T1000 (cell line): ENCODE results near the gene CEP126.

Experiments
- DNase-seq: peaks from one replicate; lab custom pipeline; 2025; ENCODE audit warnings: mixed read lengths; lab: John Stamatoyannopoulos, UW

Gene CEP126, protein sequence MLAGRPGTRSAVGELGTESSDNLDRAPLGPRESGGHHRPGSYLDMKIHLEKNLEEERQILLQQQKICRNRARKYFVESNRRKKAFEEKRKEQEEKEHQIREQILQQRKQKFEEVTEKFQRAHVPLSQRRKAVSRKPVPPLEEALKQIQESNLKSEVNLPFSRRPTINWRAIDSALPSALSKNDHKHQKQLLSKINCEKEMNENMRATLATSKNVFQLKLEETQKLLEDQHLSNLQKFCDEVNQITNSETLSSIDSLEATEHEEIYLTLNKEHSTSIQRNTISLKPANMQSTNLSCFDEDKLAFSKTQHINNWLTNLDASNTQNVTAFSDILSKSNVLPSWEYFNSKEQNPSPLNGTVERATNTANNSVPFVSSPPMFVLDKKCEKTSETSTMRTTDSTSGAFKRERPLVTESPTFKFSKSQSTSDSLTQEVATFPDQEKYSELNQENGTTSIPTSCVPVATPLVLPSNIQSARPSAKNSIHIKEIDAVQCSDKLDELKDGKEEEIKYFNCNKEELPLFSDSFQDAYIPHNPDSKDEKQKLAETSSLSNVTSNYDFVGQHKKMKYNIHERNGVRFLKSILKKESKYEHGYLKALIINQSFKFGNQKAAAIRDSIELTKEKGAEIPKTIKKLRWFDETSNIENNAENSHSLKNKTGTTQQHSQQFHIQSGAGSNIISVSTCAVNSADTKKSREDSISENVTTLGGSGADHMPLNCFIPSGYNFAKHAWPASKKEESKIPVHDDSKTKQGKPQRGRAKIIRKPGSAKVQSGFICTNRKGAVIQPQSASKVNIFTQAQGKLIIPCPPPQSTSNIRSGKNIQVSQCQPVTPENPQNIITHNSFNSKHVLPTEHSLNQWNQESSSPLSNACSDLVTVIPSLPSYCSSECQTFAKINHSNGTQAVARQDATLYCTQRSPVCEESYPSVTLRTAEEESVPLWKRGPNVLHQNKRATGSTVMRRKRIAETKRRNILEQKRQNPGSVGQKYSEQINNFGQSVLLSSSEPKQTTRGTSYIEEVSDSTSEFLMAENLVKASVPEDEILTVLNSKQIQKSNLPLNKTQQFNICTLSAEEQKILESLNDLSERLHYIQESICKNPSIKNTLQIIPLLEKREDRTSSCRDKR

DNA sequence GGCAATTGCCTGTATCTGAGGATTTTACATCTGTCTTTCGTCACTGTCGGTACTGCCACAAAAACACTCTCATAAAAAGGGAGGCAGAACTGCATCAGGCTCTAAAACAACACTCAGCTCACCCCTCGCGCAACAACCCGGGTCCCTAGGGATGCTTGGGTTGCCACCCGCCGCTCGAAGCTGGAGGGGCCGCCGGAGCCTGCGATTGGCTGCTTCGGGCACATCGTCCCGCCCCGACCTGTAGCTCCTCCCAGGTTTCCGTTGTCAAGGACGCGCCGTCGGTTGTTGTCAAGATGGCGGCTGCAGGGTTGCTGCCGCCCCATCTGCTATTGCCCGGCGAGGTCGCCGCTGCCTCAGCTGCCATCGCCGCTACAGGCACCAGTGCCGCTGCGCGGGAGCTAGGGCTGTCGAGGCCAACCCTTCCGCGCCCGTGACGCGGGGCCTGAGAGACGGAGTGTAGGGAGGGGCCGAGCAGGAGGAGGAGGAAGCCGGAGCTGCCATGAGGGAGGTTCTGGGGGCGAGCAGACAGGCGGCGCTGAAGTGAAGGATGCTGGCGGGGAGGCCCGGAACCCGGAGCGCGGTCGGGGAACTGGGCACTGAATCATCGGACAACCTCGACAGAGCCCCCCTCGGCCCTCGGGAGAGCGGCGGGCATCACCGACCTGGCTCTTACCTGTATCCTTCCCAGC lies at the start of gene CEP126:
Gene CEP126 (plus strand): TSS at position 273 of the 689 bp plus-strand sequence. CDS start 275 bp downstream, at position 548.
- DNase-seq: peak; percentile 84

DNA sequence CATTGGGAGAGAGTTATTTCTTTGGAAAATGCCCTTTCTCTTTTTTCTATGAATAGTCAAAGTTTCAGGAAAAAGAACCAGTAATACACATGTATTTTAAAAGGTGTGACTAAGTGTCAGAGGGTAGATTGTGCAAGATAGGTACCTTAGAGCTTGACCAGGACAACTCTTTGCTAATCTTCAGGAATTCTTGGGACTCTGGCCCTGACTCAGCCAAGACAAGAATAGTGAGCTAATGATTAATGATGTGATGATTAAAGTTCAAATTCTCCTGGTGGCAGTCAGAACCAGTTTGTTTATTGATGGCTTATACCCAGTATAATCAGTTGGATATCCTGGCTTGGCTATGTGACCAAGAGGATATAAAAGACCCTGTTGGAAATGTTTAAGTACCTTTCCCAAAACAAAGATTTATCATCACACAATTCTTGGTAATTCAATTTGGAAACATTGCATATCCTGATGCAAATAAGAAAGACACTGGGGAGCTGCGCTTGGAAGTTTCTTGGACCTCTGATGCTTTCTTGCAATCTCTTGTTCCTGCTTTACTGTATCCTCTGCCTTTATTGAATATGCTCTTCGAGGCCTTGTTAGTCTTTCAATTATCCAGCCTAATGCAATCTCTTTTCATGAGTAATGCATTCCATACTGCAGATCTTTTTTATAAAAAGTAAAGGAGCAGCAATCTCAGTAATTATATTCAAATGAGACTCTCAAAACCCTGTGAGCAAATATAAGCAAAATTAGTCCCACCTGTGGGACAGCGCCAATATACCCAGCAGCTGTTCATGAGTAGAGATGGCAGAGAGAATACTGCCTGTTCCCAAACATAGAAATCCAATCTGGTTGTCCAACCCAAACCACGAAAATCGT lies 48.0 kb upstream of the CEP126 start:
- no peak for DNase-seq

DNA sequence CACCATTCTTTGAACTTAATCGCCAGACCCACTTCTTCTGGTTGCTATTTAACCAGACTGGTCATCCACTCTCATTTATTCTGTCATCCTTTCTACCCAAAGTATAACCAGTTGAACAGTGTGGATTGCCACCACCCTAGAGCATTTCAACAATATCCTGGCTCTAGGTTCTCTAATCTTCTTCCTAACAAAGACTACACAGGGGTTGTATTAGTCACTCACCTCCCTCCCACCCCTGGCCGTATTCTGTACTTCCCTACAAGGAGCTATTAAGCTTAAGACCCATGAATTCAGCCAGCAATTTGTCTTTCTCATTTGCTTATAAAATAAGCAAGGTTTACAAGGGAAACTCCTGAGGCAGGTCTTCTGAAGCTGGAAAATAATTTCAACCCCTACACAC lies 46.9 kb upstream of the CEP126 start:
- no peak for DNase-seq

DNA sequence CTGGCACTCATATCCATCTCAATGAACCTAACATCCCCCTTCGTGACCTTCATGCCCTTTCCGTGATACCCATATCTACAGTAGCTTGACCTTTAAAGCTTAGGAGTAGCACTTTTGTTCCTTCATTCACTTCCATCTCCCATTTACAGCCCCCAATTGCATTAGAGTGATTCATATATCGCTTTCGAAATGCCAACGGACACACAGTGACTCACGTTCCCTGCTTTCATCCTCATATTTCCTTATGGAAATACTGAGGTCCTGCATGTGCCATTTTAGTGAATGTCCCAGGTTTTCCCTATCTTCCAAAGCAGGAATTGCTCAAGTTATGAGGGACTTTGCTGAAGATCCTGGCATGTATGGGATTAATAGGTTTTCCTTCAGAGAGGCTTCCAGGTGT lies 44.3 kb upstream of the CEP126 start:
- no peak for DNase-seq

DNA sequence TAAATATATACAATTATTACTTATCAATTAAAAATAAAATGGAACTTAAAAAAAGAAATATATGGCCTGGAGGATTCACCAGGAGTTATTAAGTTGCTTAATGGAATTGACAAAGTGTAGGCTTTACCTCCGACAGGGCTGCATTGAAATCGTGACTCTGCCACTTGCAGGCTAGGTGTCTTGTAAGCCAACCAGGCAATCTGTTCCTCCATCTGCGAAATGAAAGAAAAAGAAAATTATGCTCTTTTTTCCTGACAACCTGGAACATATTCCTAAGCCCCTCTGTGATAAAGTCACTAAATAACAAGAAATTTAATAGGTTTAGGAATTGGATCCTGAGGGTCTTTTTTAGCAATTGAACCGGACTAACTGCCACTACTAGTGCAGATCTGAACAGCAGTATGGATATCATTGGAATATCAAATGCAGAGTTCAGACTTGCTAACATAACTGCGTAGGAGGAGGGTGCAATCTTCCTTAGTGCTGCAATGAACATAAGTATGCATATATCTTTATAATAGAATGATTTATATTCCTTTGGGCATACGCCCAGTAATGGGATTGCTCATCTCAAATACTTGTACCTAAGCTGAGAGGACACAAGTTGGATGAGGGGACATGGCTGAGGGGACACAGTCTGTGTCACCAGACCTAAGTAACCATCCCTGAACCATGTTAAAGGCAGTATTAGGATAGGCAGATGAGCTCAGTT lies 42.5 kb upstream of the CEP126 start:
- DNase-seq: no peak

DNA sequence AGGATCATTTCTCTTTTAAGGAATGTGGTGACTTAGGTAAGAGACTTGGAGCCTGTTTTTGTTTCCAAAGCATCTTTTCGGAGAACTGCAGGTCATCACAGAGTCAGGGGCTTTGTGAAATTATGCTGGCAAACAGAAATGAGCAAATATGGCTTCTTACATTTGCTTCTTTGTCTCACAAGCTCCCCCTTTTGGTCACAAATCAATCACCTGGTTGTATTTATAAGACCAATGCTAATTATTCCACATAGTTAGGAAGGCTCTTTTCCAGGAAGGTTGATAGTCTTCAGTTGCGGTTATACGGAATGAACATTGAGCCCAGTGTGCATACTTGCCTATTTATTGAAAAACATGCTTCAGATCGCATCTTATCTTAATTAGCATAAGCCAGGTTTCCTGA lies 34.6 kb upstream of the CEP126 start:
- no peak for DNase-seq

DNA sequence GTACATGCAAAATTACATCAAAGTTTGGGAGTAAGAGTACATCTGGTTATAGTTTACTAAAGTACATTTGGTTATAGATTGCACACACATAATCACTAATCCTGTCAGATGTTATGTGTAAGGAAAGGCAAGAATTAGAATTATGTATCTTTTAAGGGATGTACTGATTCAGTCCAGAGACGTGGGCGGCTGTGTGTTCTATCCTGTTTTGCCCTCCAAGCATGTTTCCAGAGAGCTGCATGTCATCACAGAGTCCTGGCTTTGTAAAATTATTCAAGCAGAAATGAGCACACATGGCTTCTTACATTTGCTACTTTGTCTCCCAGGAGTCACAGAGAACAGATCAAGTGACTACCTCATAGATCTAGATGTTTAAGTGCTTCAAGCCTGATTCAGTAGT lies 33.2 kb upstream of the CEP126 start:
- DNase-seq: no peak

DNA sequence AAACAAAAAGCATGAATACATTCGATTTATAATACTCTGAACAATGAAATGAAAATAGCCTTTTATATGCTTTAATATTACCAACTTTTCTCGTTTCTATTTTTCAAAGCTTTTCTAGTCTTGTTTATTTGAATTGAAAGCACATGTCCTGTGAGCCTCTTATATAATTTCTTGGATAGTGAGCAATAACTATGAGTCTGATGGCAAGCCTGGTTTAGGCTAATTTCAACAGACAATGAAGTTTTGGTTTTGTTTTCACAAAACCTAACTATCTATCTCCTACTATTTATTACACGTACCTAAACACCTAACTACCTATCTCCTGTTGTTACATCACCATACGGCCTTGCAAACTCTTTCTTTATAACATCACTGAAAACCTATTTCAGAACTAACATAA lies 29.2 kb upstream of the CEP126 start:
- no peak for DNase-seq

DNA sequence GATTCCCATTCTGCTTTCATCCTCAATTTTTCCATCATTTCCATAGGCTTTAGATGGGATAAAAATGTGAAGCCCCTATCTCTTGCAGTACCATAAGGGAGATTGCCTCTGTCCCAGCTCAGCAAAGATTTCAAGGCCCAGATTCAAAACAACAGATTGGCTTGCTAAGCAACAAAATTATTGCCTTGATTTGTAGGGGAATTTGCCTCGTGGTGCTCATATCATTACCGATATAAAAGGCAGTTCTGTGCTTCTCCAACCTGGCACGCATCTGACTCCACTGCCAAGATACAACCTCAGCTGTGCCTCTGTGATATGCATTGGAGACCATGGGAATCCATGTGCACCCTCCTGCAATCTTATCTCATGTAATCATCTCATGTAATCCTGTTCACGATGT lies 25.0 kb upstream of the CEP126 start:
- no peak for DNase-seq

DNA sequence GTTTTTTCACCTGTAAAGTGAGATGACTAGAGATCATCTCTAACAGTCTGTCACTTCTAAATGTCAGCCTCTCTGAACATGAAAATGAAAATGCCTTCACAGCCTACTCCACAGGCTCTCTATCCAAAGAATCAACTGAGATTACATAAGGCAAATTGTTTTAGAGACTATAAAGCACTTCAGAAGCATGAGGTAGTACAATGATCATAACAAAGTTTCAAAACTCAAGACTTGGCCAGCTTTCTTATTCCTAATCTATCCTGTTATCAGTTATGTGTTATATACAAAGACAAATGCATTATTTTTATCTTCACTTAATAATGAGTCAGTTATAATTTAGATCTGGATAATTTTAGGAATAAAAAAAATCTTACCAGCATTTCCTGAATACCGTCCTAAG lies 20.3 kb upstream of the CEP126 start:
- DNase-seq: no peak

DNA sequence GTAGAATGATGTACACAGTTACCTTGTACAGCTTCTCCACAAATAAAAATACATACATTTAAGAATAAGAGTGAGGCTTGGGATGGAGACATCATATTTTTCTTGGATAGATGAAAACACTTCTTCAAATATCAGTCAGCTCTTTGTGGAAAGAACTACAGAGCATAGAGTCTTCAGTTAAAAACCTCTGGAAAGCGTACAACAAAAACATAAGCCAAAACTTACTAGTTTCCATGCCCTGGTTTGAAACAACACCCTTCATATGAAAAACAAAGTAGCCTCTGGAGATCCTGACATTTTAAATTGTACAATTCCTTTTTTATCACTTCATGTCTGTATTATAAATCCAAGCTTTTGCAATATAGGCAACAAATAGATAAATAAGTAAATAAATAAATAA lies 7.0 kb upstream of the CEP126 start:
- DNase-seq: no peak

DNA sequence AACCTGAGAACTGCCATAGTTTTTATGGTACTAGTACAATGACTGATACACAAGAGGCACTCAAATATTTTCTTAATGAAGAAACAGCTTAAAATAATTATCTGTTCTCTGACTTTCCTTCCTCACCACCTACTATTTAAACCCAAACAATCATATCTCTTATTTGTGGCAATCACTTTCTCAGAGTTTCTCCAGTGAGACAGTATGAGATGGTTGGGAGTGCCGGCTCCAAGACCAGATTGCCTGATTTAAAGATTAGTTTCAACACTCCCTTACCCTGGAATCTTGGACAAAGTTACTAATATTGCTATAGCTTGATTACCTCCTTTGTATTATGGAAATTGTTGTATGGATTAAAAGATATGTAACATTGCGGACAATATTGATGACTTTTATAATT lies 5.7 kb upstream of the CEP126 start:
- DNase-seq: no peak

DNA sequence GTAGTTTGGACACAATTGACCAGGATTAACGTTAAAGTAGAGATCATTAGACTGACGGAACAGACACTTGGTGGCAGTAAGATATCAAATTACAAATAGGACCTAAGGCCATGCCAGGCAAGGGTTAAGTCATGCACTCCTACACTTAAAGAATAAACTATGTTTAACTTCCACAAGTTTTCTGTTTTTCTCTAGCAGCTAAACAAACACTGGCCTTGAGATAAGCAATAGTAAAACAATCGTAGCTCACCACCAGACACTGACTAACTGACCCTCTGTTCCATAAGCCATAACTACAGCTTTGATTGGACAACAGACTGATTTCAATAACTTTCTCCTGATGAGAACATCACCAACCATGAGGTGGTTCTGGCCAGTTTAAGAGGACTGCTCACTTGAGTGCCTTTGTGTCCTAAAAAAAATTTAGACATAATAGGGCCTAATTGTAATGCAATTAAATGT lies 2.0 kb upstream of the CEP126 start:
- DNase-seq: no peak

DNA sequence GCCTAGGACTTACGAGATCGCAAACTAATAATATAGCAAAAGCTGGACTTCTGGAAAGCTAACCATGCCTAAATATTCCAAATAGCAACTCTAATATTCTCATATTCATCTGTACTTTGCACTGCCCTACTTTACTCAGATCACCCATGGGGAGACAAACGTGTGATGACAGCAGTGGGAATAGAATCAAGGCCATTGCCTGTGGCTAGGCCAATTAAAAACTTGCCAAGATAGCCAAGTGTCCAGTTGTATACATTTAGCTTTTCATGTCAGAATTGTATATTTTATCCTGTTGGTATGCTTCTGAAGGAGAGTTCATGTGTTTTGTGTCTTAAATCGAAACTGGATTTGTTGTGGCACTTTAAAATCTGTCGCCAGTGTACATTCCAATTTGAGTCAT lies 1.2 kb upstream of the CEP126 start:
- DNase-seq: no peak

DNA sequence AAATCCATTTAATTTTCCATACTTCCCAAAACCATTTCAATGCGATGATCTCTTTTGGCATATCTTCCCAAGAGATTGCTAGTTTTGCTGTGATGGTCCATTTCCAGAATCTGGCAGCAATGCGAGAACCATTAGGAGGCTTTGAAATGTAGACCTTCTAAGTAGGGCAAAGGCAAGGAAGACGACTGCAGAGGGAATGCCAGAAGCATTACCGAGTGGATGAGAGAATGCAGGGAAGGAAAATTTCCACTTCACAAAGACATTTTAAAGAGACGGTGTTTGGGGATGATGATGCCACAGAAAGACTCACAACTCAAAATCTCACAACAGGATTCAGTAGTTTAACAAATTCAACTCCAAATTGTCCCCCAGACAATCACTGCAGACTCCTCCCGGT lies 471 bp upstream of the CEP126 start:
- no peak for DNase-seq

DNA sequence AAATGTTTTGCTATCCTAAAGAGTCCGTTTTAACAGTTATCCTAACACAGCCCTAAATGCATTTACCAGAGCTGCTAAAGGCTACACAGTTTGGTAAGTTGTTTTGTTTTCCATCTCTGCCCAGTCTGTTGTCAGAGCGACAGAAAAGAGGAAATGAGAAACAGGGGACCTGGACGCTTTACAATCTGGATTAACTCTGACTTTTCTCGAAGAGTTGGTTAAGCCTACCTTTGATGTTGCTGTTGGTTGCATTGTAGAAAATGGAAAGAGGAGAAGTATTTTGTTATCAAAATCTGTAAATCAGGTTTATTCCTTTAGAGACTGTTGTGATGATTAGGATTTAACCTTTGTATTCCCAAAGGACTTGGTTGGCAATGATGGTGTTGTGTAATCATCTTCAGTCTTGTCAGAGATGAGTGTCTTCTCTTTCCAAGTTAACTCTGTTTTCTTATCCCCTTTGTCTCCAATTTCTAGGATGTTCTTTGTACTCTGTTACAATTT lies 1.0 kb downstream of the CEP126 start:
- DNase-seq: no peak

DNA sequence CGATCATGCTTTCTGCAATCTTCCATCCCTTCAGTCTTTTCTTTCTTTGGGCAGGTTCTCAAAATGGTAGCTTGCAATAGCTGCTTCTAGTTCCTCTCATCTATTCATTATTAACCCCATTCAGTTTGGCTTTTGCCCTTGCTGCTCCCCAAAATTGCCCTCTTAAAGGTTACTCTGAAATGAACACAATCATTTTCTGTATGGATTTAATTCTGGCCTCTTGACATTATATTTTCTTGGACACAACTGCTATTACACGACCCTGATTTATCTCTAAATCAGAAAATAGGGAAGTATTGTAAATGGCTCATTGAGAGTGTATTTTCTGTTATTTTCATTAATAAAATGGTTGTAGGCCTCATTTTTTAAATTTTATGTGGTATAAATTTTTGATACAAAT lies 1.6 kb downstream of the CEP126 start, which contains the start of gene ANGPTL5:
Gene ANGPTL5 (minus strand): TSS at position 101 of the 400 bp plus-strand sequence. CDS start 8,613 bp downstream, outside the sequence.
- no peak for DNase-seq

DNA sequence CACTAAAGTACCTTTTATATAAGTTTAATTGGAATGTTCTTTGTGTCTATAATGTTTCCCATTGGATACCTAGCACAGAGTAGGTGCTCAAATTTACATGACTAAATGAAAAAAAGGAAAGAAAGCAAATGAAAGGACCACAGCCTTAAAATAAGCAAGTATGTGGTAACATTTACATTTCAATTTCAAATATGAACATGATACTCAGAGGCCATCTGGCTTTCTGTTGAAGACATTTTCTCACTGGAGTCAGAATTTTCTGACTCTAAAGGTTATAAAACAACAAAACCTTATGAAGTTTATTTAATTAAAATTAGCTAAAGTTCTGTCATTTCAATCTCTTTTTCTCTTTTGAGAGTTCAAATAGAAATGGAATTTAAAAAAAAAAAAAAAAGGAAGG lies 2.4 kb downstream of the CEP126 start:
- DNase-seq: no peak

DNA sequence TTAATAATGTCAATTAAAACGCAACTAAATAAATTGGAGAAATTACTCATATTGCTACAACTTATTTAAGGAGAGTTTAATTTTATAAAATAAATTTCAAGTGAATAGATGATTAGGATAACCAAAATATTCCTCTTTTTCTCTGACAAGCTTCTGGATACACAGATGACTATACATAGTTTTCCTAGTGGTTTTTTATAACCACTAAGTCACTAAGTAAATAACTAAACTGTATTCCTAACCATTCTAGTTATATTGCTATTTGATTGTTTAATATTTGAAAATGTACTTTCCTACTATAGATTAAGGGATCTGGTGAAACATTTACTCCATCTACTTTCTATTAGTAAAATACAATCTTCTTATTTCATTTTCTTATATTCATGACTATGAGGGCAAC lies 6.2 kb downstream of the CEP126 start:
- DNase-seq: no peak

DNA sequence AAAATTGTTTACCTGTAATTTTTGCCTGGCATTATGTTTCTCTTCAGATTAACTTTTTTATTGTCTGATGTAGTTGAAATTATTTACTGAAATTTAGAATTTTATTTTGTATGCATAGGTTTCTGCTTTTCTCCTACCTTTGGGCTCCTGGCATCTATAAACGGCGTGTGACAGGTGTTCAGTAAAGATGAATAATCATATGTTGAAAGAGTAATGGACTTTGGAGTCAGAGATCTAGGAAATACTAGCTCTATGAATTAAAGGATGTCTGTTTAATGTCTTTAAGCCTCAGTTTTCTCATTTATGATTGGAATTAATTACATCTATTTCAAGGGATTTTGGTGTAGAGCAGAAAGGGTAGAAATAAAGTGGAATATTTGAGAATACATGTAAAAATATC lies 8.7 kb downstream of the CEP126 start:
- DNase-seq: no peak
